ENCODE data around the gene PFN4. TPM values are rescaled to one million over a fixed set of nuclear protein-coding genes. Genes with fewer than 3 reads are reported as not detected.

The PFN4 gene
- total RNA-seq, 2 donors from 2014 or later, result 0.73 TPM; not detected in 1

GRCh38 chr2:24065341-24065740 is 57.8 kb downstream of the PFN4 start:
- no peak for DNase-seq
- H3K27ac Mint-ChIP-seq, result no peak overlapping the region
- H3K4me3 Mint-ChIP-seq, result no peak overlapping the region
- H3K27me3 ChIP-seq (ENCODE audit: control insufficient read depth, insufficient read depth, low read length, poor library complexity, severe bottlenecking), result no peaks in the 10 kb centered on the region
- no peaks in the 10 kb centered on the region for H3K9me3 ChIP-seq (ENCODE audit: control insufficient read depth, low read length)
- peaks cover 53% of the 10 kb centered on the region for H3K36me3 Mint-ChIP-seq (ENCODE audit: low read depth)
- no peak overlapping the region for H3K9ac ChIP-seq (ENCODE audit: extremely low read depth, low read length, poor library complexity, severe bottlenecking)
- no peak overlapping the region for H3K4me3 ChIP-seq (ENCODE audit: low read length)
- peaks cover 49% of the 10 kb centered on the region for H3K36me3 ChIP-seq (ENCODE audit: control insufficient read depth, insufficient read depth, low read length)
- H3K4me1 ChIP-seq (ENCODE audit: control insufficient read depth, insufficient read depth, low read length), result no peaks in the 10 kb centered on the region
- WGBS, 2 experiments (ENCODE audit: insufficient coverage in 1 of 2, insufficient read length in 1 of 2), result 83 to 91% methylated on average over 2 of the region's 2 CpGs
- no peaks in the 10 kb centered on the region for H3K9me3 Mint-ChIP-seq
- no peak for TF ChIP-seq CTCF (conservative IDR thresholded peaks at IDR 0.05)
- H3K27me3 Mint-ChIP-seq (ENCODE audit: insufficient read depth), result no peaks in the 10 kb centered on the region
- H3K27ac ChIP-seq (ENCODE audit: low read depth, low read length), result no peak overlapping the region
- H3K4me1 Mint-ChIP-seq, result no peaks in the 10 kb centered on the region

Other genes with a start within 250 kb of the PFN4 start
- gene ATAD2B, start 196.2 kb downstream of the PFN4 start, total RNA-seq, result 10 to 100 TPM; 18.6 to 20.7 TPM
- 10 to 100 TPM; 20.1 to 26.8 TPM for gene UBXN2A, start 182.9 kb downstream of the PFN4 start, total RNA-seq
- 1 to 10 TPM in 1 of 2 donors, under 1 TPM in 1; 0.91 to 1.0 TPM for gene MFSD2B, start 113.2 kb downstream of the PFN4 start, total RNA-seq
- gene WDCP, start 75.9 kb downstream of the PFN4 start, total RNA-seq, result 10 to 100 TPM; 18.2 to 24.1 TPM
- gene FKBP1B, start 73.6 kb downstream of the PFN4 start, total RNA-seq, result 10 to 100 TPM; 35.3 to 39.0 TPM
- 100 to 1,000 TPM; 109 to 131 TPM for gene SF3B6, start 47.0 kb downstream of the PFN4 start, total RNA-seq
- 10 to 100 TPM; 11.6 to 23.2 TPM for gene TP53I3, start 38.5 kb downstream of the PFN4 start, total RNA-seq
- 10 to 100 TPM; 13.2 to 14.6 TPM for gene FAM228B, start 135 bp upstream of the PFN4 start, total RNA-seq
- gene FAM228A, start 51.7 kb upstream of the PFN4 start, total RNA-seq, result under 1 TPM in 1 of 2 donors, not detected in 1; 0.53 TPM
- gene ITSN2, start 237.2 kb upstream of the PFN4 start, total RNA-seq, result 10 to 100 TPM; 12.6 to 16.8 TPM

All from endodermal cell (in vitro differentiated cells).